Mammary epithelial cell (primary cell): ENCODE results near the gene CNTNAP1.

Experiments
- EZH2 ChIP-seq: IDR thresholded peaks from 2 replicates; pipeline ENCODE4 v1.6.1; 2012; ENCODE audit warnings: low read length, inconsistent platforms, borderline replicate concordance
- TF ChIP-seq, protein P1 (sequence below), 2 donors: IDR thresholded peaks in 1 of 2; conservative IDR thresholded peaks in 1 of 2; 2 replicates each; pipeline ENCODE4 v1.5.1; 2011 to 2012; ENCODE audit warnings: inconsistent platforms in 2 of 2, low read length in 2 of 2, mild to moderate bottlenecking in 2 of 2, control low read depth in 1 of 2, low read depth in 1 of 2; ENCODE audit not compliant: insufficient read depth in 1 of 2; ENCODE audit errors: extremely low read depth in 1 of 2

- TF ChIP-seq, protein P1, sequence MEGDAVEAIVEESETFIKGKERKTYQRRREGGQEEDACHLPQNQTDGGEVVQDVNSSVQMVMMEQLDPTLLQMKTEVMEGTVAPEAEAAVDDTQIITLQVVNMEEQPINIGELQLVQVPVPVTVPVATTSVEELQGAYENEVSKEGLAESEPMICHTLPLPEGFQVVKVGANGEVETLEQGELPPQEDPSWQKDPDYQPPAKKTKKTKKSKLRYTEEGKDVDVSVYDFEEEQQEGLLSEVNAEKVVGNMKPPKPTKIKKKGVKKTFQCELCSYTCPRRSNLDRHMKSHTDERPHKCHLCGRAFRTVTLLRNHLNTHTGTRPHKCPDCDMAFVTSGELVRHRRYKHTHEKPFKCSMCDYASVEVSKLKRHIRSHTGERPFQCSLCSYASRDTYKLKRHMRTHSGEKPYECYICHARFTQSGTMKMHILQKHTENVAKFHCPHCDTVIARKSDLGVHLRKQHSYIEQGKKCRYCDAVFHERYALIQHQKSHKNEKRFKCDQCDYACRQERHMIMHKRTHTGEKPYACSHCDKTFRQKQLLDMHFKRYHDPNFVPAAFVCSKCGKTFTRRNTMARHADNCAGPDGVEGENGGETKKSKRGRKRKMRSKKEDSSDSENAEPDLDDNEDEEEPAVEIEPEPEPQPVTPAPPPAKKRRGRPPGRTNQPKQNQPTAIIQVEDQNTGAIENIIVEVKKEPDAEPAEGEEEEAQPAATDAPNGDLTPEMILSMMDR (conservative IDR thresholded peaks at IDR 0.05 in 1 of 2, IDR thresholded peaks at IDR 0.05 in 1 of 2; ENCODE audit: extremely low read depth in 1 of 2, insufficient read depth in 1 of 2, low read depth in 1 of 2, low read length in 2 of 2), result no peak
- no peak for TF ChIP-seq EZH2
Observed at GRCh38 chr17:42667088-42667951, 15.0 kb upstream of the CNTNAP1 start.
